Lower lobe of right lung (tissue), 2 donors: ENCODE data around the gene TRERF1. TPM values are rescaled to one million over a fixed set of nuclear protein-coding genes. Genes with fewer than 3 reads are reported as not detected.

Experiments
- ATAC-seq, 2 donors: fragments of 200-7000 bp; cut with Tn5 transposase; one replicate each; pipeline ENCODE4 v1.9.1; 2020 to 2022; ENCODE audit warnings: mild to moderate bottlenecking in 2 of 2, moderate library complexity in 2 of 2
- DNase-seq: peaks from one replicate; pipeline ENCODE4 v3.0.0-alpha.2; 2020
- H3K27ac ChIP-seq: fragments of 200-600 bp; one replicate; pipeline ENCODE4 v1.8.0; 2022
- H3K27me3 ChIP-seq: fragments of 200-600 bp; one replicate; pipeline ENCODE4 v1.8.0; 2022; ENCODE audit warnings: low read depth
- H3K36me3 ChIP-seq: fragments of 200-600 bp; one replicate; pipeline ENCODE4 v1.8.0; 2022; ENCODE audit warnings: mild to moderate bottlenecking
- H3K4me1 ChIP-seq: fragments of 200-600 bp; one replicate; pipeline ENCODE4 v1.8.0; 2022
- H3K4me3 ChIP-seq: fragments of 200-600 bp; one replicate; pipeline ENCODE4 v1.8.0; 2022; ENCODE audit warnings: mild to moderate bottlenecking
- H3K9me3 ChIP-seq: fragments of 200-600 bp; one replicate; pipeline ENCODE4 v1.8.0; 2022
- intact Hi-C: fragments of 100-400 bp; cut with DNase I; formaldehyde crosslinking; loops from one replicate; pipeline ENCODE4 v1.11.0; 2022
- total RNA-seq: library from RNA; stranded (reverse); fragmentation: NEBNext Ultra II Directional; extraction: Animal tissue kit (Norgen Biotek cat#: 25700); gene quantifications from one replicate; pipeline ENCODE4 v1.2.1, GENCODE V29; 2021
- TF ChIP-seq, protein P1 (sequence below): fragments of 200-600 bp; IDR thresholded peaks from one replicate; pipeline ENCODE4 v1.8.0; 2022; ENCODE audit warnings: antibody characterized with exemption, mild to moderate bottlenecking
- donor health status: DM: no; HTN: yes; CAD: no; lungs with severe emphysema.

TRERF1 gene
- total RNA-seq, 1 donor from 2014 or later, result 5.6 TPM

DNA sequence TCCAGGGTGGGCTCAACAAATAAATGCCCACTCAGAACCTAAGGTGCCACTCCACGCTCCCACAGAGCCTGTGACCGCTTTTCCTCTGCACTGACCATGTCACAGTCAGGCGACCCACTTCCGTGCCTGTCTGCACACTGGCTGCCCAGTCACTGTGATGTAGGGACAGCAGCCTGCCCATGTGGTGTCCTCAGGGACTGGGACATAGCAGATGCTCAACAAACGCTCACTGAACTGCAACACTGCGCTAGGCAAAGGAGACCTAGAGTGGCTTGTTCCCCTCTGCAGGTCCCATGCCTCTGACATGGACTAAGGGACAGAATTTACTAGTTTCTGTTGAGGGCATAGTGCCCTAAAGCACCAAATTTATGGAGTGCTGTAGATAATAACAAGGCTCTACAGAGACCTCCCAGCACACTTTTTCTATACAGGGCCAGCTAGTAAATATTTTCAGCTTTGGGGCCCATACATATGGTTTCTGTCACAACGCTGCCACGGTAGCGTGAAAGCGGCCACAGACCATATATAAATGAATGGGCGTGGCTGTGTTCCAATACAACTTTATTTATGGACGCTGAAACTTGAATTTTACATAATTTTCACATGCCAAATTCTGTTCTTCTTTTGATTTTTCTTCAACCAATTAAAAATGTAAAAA lies 176.2 kb downstream of the TRERF1 start:
- DNase-seq, result no peak
- TF ChIP-seq, protein P1, sequence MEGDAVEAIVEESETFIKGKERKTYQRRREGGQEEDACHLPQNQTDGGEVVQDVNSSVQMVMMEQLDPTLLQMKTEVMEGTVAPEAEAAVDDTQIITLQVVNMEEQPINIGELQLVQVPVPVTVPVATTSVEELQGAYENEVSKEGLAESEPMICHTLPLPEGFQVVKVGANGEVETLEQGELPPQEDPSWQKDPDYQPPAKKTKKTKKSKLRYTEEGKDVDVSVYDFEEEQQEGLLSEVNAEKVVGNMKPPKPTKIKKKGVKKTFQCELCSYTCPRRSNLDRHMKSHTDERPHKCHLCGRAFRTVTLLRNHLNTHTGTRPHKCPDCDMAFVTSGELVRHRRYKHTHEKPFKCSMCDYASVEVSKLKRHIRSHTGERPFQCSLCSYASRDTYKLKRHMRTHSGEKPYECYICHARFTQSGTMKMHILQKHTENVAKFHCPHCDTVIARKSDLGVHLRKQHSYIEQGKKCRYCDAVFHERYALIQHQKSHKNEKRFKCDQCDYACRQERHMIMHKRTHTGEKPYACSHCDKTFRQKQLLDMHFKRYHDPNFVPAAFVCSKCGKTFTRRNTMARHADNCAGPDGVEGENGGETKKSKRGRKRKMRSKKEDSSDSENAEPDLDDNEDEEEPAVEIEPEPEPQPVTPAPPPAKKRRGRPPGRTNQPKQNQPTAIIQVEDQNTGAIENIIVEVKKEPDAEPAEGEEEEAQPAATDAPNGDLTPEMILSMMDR, result no peak
- no peak for ATAC-seq
- H3K36me3 ChIP-seq, result no peaks in the 10 kb centered on the region
- no peak overlapping the region for H3K4me3 ChIP-seq
- H3K4me1 ChIP-seq, result peaks cover 46% of the 10 kb centered on the region
- no peaks in the 10 kb centered on the region for H3K27me3 ChIP-seq
- intact Hi-C loops, result no loop called here
- H3K9me3 ChIP-seq, result no peaks in the 10 kb centered on the region
- peak overlapping the region; percentile 65 for H3K27ac ChIP-seq

DNA sequence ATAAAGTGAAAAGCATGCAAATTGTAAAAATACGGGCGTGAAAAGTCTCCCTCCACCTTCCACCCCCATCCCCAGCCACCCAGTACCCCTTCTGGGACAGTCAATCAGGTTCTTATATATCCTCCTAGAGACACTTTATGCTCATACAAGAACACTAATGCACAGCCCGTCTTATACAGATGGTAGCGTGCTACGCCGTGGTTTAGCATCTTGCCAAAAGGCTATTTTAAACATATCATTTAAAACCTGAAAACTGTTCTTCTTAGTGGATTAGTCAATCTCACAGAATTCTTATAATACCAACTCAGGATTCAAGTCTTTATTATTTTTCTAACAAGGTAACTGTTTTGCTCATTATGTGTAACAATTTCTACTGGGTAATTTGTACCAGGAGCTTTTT lies 176.8 kb downstream of the TRERF1 start:
- ATAC-seq (no peak), DNase-seq (no peak)
- Histone ChIP-seq H3K27ac (no peak overlapping the region), H3K27me3 (no peaks in the 10 kb centered on the region), H3K4me1 (peaks cover 39% of the 10 kb centered on the region), H3K4me3 (no peak overlapping the region), H3K36me3 (no peaks in the 10 kb centered on the region), H3K9me3 (no peaks in the 10 kb centered on the region)
- intact Hi-C loops, result no loop called here
- TF ChIP-seq, protein P1, result no peak

DNA sequence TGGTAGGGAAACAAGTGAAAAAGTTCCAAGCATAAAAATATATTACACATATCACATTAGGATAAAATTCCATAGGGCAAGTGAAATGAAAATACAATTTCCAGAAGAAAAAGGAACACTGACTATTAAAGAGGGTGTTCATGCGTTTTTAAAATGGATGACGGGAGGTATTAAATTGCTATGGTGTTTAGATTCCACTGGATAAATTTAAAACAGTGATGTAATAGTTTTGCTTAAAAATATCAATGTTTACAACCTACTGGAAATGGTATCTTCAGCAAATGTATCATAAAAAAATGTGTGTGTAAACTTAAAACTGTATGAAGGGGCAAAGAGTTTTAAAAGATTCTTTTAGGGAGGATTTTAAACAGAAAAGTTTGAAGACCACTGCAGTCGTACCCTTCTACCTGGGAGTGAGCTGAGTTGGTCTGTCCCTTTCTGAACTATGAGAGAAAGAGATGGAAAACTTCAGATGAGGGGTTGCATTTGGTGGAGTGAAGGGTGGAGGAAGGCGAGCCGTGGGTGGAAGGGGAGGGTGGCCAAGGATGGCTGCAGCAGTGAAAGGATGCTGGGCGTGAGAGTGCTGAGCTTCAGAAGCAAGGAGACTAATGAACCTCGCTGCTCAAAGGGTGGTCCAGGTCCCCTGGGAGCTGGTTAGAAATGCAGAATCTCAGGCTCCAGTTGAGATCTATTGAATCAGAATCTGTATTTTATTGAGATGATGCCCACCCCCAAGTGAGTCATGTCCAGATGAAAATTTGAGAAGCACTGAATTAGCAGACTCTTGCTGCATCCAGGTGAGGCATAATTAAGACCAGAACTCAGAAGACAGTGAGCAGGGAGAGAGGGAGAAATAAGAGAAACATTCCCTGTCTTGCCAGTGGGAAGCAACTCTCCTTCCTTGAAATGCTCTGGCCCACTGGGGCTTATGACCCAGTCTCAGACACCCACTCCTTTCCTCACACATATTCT lies 179.6 kb downstream of the TRERF1 start:
- no peaks in the 10 kb centered on the region for H3K9me3 ChIP-seq
- peaks cover 20% of the 10 kb centered on the region for H3K36me3 ChIP-seq
- DNase-seq (no peak), ATAC-seq (no peak)
- no peak overlapping the region for H3K27ac ChIP-seq
- TF ChIP-seq, protein P1, result no peak
- H3K4me1 ChIP-seq, result peaks cover 20% of the 10 kb centered on the region
- no peak overlapping the region for H3K4me3 ChIP-seq
- H3K27me3 ChIP-seq, result no peaks in the 10 kb centered on the region
- intact Hi-C loops, result no loop called here

DNA sequence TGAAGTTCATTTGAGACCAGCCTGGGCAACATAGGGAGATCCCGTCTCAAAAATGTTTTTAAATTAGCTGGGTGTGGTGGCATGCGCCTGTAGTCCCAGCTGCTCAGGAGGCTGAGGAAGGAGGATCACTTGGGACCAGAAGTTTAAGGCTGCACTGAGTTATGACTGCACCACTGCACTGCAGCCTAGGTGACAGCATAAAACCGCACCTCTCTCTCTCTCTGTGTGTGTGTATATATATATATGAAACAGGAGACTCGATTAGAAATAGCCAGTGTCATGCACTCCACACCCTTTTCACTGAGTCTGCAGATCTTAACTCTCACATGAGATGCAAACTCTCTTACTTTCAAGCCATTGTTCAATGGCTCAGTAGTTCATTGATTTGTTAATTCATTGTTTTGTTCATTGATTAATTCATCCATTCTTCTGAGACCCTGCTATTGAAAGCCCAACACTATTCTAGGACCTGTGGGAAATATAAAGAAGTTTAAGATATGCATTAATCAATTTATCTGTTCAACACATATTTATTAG lies 181.7 kb downstream of the TRERF1 start:
- intact Hi-C loops, result no loop called here
- Histone ChIP-seq H3K27ac (no peak overlapping the region), H3K4me3 (no peak overlapping the region), H3K4me1 (no peaks in the 10 kb centered on the region), H3K9me3 (no peaks in the 10 kb centered on the region), H3K36me3 (peaks cover 20% of the 10 kb centered on the region), H3K27me3 (no peaks in the 10 kb centered on the region)
- no peak for DNase-seq
- TF ChIP-seq, protein P1, result no peak
- no peak for ATAC-seq

DNA sequence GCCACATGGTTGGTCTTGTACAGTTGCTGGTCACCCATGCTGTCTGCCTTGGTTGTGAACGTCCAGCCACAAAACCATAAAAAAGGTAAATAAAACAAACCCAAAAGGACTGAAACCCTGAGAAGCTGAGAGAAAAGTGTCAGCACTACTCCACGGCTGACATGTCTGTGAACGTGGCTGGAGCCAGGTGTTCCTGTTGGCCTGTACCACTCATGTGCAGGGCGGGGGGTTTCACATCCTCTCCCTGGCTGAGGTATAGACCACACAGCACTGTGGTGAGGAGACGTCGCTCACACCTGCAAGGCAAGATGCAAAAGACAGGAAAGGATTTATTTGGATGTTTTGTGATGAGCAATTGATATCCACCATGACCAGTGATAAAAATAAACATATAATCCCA lies 182.2 kb downstream of the TRERF1 start:
- intact Hi-C loops, result no loop called here
- TF ChIP-seq, protein P1, result no peak
- no peaks in the 10 kb centered on the region for H3K27me3 ChIP-seq
- ATAC-seq (peak in 1 of 2 donors; percentile 65), DNase-seq (no peak)
- no peaks in the 10 kb centered on the region for H3K4me1 ChIP-seq
- no peak overlapping the region for H3K4me3 ChIP-seq
- no peak overlapping the region for H3K27ac ChIP-seq
- H3K36me3 ChIP-seq, result peaks cover 20% of the 10 kb centered on the region
- H3K9me3 ChIP-seq, result no peaks in the 10 kb centered on the region
